ENCODE data around the gene NECTIN3.

NECTIN3 gene

GRCh38 chr3:111081008-111081545 is 9.5 kb downstream of the NECTIN3 start:
- no peak for DNase-seq (ENCODE audit: low read depth)

DNA sequence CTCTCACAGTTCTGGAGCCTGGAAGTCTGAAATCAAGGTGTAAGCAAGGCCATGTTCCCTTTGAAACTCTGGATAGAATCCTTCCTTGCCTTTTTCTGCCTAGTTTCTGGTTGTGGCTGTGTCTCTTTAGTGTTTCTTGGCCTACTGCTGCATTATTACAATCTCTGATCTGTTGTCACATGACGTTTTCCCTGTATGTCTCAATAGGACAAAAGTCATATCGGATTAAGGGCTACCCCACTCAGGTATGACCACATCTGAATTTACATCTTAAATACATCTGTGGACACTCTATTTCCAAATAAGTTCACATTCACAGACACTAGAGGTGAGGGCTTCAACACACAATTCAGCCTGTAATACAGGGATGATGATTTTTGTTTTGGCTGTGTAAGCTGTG is 13.3 kb downstream of the NECTIN3 start:
- DNase-seq (ENCODE audit: low read depth) = no peak

DNA sequence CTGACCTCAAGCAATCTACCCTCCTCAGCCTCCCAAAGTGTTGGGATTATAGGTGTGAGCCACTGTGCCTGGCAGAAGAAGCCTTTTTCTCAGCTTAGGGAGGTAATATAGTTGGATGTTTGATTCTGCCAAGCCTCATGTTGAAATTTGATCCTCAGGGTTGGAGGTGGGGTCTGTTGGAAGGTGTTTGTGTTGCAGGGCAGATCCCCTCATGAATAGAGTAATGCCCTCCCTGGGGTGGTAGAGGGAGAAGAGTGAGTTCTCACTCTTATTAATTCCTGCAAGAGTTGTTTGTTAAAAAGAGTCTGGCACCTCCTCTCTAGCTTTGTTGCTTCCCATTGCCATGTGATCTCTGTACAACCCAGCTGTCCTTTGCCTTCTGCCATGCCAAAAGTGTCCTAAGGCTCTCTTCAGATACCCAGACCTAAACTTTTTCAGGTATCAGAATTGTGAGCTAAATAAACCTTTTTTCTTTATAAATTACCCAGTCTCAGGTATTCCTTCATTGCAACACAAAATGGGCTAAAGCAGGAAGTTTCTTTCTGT is 16.4 kb downstream of the NECTIN3 start:
- DNase-seq (ENCODE audit: low read depth) = no peak

DNA sequence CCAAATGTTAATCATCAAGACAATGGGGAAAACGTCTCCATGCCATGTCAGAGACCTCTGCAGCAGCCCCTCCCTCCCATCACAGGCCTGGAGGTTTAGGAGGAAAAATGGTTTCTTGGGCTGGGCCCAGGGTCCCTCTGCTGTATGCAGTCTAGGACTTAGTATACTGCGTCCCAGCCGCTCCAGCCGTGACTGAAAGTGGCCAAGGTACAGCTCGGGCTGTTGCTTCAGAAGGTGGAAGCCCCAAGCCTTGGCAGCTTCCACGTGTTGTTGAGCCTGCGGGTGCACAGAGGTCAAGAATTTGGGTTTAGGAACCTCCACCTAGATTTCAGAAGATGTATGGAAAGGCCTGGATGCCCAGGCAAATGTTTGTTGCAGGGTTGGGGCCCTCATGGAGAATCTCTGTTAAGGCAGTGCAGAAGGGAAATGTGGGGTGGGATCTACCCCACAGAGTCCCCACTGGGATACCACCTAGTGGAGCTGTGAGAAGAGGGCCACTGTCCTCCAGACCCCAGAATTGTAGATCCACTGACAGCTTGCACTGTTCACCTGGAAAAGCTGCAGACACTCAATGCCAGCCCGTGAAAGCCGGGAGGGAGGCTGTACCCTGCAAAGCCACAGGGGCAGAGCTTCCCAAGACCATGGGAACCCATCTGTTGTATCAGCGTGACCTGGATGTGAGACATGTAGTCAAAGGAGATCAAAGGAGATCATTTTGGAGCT is 25.0 kb downstream of the NECTIN3 start:
- DNase-seq (ENCODE audit: low read depth) = no peak

- no peak for DNase-seq (ENCODE audit: low read depth)
Measured at GRCh38 chr3:111103807-111104206, 32.2 kb downstream of the NECTIN3 start.

DNA sequence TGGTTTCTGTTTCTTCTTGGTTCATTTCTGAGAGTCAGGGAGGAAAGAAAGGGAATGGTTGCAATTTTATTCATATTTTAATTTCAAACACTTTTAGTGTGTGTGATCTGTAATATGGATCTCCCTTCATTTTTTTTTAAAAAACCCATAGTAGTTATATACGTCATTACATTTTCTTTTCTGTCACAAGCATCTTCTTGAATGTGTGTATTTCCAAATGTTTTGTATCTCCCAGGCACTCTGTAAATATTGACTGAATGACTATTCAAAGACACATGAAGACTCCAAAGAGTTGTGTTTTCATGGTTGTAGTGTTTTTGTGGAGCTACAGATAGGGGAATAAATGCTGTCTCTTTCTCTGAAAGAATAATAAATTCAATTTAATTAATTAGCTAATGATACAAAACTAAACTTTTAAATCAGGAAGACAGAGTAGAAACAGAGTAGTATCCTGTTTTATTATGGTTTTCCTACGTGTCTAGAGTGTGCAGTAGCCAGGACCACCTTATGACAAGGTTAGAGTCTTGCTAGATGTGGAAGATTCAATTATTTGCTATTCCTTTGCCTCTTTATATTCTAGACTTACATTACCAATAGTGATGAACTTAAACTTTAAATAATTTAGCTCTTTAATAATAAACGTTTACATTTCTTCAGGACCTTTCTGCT is 35.5 kb downstream of the NECTIN3 start:
- no peak for DNase-seq (ENCODE audit: low read depth)

DNA sequence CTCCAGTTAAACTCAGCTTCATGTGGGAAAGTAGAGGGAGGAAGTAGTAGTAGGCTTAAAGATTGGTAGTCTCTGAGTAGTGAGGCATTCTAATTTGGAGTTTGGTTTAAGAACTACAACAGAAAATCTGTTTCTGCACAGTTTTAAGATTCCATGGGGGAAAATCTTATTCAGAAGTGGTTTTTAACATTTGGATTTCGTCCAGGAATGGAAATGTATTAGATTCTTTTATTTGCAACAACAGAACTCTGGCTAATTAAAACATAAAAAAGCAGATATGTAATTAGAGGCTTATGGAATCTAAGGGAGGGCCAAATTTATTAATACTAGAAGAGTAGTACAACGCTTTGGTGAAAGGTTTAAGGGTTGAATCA is 36.0 kb downstream of the NECTIN3 start:
- DNase-seq (ENCODE audit: low read depth) = no peak

DNA sequence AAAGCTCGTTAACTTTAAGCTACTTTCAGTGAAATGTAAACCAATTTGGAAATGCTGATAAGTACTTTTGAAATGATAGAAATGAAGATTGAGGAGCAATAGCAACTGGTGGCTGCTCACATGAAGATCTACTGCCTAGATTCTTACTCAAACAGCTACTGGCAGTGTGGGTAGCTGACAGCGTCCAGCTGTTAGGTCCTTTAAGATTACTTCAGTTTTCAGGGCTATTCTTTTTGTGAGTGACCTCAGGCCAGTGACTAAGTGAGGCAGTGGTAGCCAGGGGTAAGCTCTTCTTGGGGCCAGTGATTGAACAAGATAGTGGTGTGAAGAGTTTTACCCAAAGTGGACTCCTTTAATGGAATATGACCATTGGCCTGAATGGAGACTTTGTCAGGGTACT is 41.3 kb downstream of the NECTIN3 start:
- DNase-seq (ENCODE audit: low read depth) = no peak

DNA sequence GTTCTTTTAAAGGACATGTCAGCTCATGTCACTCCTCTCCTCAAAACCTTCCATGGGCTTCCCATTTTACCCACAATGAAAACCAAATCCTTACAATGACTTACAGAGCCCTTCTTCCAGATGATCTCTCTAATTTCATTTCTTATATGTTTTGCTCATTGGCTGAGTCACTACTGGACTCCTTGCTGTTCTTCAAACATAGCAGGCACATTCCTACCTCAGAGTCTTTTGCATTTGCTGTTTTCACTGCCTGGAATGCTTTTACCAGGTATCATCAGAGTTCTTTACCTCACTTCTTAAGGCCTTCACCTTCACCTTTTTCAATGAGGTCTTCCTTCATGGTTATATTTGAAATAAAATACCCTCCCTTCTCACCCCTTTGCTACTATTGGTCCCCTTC is 57.3 kb downstream of the NECTIN3 start:
- DNase-seq (ENCODE audit: low read depth) = no peak

DNA sequence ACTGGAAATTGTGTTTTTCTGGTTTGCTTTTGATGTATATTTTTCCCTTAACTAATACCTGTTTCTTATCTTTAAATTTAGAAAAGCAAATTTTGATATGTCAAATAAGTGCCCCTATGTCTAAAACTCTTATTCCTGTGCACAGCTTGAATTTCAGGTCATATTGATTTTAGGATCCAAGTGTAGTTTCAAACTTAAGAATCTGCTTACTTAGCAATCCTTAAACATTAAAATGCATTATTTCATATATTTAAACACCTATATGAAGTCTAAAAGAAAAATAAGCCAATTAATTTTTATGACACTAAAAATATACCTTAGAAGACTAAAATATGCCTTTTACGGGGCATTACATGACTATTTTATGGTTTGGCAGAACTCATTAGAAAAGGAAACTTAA is 59.2 kb downstream of the NECTIN3 start:
- no peak for DNase-seq (ENCODE audit: low read depth)

DNA sequence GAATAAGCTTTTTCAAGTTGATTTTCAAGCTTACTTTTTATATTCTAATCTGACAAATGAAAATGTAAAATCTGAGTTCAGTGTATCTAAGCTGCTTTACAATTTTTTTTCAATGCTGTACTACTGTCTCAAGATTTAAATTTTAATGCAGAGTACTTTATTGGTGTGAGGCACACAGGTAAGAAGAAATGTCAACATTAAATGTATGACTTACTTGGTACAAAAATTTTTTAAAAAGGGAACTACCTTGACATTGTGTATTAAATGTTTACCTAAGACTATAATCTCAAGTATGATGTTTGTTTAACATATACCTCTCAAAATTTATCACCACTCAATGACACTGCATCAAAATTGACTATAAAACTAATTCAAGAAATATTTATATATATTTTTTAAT is 62.7 kb downstream of the NECTIN3 start:
- no peak for DNase-seq (ENCODE audit: low read depth)

- no peak for DNase-seq (ENCODE audit: low read depth)
Measured at GRCh38 chr3:111151438-111151837, 79.8 kb downstream of the NECTIN3 start.

DNA sequence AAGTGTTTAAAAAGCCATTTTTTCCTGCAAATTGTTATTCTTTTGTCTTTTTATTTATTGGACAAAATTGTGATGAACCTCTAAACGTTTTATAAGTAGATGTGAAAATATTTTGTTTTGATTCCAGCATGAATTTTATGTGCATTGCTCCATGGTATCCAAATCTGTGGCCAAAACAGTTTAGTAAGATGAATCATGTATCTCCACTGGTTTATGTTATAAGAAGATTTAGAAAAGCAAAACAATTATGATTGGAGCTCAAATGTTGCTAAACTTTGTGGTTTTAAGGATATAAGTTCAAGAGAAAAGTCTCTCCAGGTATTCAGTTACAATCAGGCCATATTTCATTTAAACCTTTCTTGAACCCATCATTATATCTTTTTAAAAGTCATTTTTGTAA is 80.9 kb downstream of the NECTIN3 start:
- DNase-seq (ENCODE audit: low read depth) = no peak

- DNase-seq (ENCODE audit: low read depth) = no peak
Measured at GRCh38 chr3:111156517-111156916, 84.9 kb downstream of the NECTIN3 start.

- DNase-seq (ENCODE audit: low read depth) = no peak
Measured at GRCh38 chr3:111159391-111159790, 87.8 kb downstream of the NECTIN3 start.

GRCh38 chr3:111164621-111165020 is 93.0 kb downstream of the NECTIN3 start:
- DNase-seq (ENCODE audit: low read depth) = no peak

DNA sequence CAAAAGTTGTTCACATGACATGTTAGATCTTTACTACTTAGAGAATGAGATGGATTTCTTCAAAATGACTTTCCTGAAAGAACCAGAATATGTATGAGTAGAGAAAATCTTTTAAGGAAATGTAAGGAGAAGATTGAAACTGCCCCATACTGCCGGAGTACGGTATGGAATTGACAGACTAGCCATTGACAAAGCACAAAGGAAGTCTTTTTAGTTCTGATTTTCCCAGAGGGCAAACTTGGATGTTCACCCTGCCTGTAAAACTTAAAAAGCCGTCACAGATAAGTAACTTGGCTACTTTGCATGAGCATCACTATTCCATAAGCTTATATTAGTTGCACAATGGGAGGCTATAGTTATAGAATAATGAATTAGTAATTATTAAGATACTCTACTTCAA is 93.8 kb downstream of the NECTIN3 start:
- no peak for DNase-seq (ENCODE audit: low read depth)

GRCh38 chr3:111173328-111173900 is 101.8 kb downstream of the NECTIN3 start:
- DNase-seq (ENCODE audit: low read depth) = no peak

DNA sequence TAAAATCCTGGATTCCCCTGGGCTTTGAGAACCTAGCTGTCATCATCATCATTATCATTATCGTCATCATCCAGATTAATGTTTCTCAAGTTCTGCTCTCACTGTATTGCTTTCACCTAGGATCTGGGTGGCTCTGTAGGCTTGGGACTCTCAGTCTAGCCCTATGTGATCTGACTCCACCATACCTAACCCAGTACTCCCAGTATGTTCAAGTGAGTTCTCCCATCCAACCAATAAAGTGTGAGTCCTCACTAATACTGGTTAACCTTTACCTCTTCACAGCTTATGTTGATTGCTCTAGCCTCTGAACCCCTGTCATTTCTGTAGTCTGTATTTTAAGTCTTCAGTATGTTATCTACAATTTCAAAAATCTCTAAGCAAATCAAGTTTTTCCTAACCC is 102.3 kb downstream of the NECTIN3 start:
- no peak for DNase-seq (ENCODE audit: low read depth)

DNA sequence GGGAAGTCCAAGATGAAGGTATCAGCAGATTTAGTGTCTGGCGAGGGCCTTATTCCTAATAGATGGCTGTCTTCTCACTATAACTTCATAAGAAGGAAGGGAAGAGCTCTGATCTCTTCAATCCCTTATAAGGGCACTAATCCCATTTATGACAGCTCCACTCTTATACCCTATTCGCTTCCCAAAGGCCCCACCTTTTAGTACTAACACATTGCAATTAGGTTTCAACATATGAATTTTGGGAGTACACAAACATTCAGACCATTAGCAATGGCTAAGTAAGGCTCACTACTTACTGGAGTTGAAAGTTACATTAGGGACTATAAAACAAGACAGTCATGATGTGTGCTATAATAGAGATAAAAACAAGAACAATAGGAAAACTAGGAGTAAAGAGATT is 118.9 kb downstream of the NECTIN3 start:
- no peak for DNase-seq (ENCODE audit: low read depth)

- no peak for DNase-seq (ENCODE audit: low read depth)
Measured at GRCh38 chr3:111193472-111193871, 121.9 kb downstream of the NECTIN3 start.

DNA sequence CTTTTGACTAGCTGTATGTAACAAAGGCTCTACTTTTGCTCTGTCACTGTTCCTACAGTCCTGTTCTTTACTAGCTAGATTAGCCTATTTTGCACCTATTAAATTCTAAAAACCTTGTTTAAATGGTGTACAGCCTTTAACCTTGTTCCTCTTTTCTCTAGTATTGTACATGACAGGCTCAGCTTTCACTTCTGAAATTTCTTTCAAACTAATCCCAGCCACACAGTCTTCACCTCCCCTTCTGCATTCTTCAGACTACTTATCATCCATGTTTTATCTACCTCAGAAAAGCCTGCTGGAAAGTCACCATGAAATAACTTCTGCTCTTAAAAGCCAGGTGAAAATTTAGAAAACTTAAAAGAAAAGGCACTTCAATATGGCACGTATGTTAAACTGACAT is 122.4 kb downstream of the NECTIN3 start:
- no peak for DNase-seq (ENCODE audit: low read depth)

GRCh38 chr3:111197485-111197884 is 125.9 kb downstream of the NECTIN3 start:
- DNase-seq (ENCODE audit: low read depth) = no peak
